ENCODE results near the gene SND1.

- no peak for TF ChIP-seq CTCF (IDR thresholded peaks at IDR 0.05)
- no peak for TF ChIP-seq POLR2A (IDR thresholded peaks at IDR 0.05)
- TF ChIP-seq POLR2AphosphoS5 (IDR thresholded peaks at IDR 0.05; ENCODE audit: insufficient read depth in 1 of 2, low read depth in 1 of 2), result no peak
Observed at GRCh38 chr7:128019288-128019687, 367.3 kb downstream of the SND1 start.

Measured in vagina (tissue), 2 donors.